ENCODE data around the gene NLRC3.

Gene NLRC3

DNA sequence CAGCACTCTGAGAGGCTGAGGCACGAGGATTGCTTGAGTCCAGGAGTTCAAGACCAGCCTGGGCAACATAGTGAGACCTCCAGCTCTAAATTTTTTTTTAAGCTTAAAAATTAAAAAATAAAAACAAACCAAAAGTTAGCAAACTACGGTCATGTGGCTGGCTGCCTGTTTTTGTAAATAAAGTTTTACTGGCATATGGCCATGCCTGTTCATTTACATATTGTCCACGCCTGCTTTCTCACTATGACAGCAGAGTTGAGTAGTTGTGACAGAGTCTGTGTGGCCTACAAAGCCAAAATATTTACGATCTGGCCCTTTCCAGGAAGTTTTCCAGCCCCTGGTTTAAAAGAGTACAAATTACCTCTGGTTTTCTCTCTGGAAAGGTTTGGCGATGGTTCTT, 30.9 kb upstream of the NLRC3 start:
- H3K27me3 ChIP-seq (replicated peaks; ENCODE audit: control insufficient read depth, insufficient read depth, low read length), result no peaks in the 10 kb centered on the region

DNA sequence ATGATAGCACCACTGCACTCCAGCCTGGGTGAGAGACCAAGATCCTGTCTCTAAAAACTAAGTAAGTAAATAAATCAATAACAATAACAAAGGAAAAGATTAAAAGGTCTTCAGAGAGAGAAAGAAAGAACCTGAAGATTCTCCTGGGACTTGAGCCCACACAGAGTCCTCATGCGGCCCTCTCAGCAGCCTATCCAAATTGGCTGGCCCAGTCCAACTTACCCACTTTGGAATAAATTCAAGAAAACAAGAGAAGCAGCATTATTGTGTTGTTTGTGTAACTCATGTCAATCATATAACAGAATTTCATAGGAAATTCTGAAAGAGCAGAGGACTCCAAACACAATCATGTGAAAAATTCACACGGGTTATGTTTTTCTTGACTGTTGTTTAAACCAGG, 30.4 kb upstream of the NLRC3 start:
- DNase-seq (ENCODE audit: low read depth), result no peak
- H3K9ac ChIP-seq (ENCODE audit: low read length), result no peak overlapping the region
- H3K4me3 ChIP-seq (ENCODE audit: low read length), result no peak overlapping the region
- H3K27me3 ChIP-seq (replicated peaks; ENCODE audit: control insufficient read depth, insufficient read depth, low read length), result no peaks in the 10 kb centered on the region
- H3K36me3 ChIP-seq (ENCODE audit: control insufficient read depth, insufficient read depth, low read length, severe bottlenecking), result peaks cover 14% of the 10 kb centered on the region
- H3K9me3 ChIP-seq (ENCODE audit: control insufficient read depth, low read length), result no peaks in the 10 kb centered on the region
- peaks cover 8% of the 10 kb centered on the region for H3K4me1 ChIP-seq (ENCODE audit: control insufficient read depth, insufficient read depth, low read length)

More for the DNA sequence above, 30.9 kb upstream of the NLRC3 start:
- Histone ChIP-seq H3K9ac (ENCODE audit: low read length) (no peak overlapping the region), H3K9me3 (ENCODE audit: control insufficient read depth, low read length) (no peaks in the 10 kb centered on the region), H3K36me3 (ENCODE audit: control insufficient read depth, insufficient read depth, low read length, severe bottlenecking) (peaks cover 12% of the 10 kb centered on the region), H3K4me3 (ENCODE audit: low read length) (no peak overlapping the region), H3K4me1 (ENCODE audit: control insufficient read depth, insufficient read depth, low read length) (peaks cover 11% of the 10 kb centered on the region)
- DNase-seq (ENCODE audit: low read depth), result no peak

DNA sequence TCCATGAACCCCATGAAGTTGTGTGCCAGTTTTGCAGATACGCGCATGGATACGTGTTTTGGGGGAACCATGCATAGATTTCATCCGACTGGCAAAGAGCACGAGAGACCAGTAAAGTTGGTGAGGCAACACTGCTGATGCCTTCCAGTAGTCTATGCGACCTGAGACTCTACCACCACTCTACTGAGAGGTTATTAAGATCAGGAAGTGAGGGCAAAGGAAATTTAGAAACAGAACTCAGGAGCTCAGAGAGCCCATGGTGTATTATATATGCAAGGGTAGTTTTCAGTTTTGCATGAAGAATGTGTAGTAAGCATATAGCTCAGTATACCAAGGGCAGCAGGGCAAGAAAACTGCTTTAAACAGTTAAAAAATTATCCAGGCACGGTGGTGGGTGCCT, 30.0 kb upstream of the NLRC3 start:
- H3K9ac ChIP-seq (ENCODE audit: low read length), result no peak overlapping the region
- H3K4me1 ChIP-seq (ENCODE audit: control insufficient read depth, insufficient read depth, low read length), result peaks cover 6% of the 10 kb centered on the region
- H3K36me3 ChIP-seq (ENCODE audit: control insufficient read depth, insufficient read depth, low read length, severe bottlenecking), result peaks cover 18% of the 10 kb centered on the region
- H3K4me3 ChIP-seq (ENCODE audit: low read length), result no peak overlapping the region
- no peaks in the 10 kb centered on the region for H3K27me3 ChIP-seq (replicated peaks; ENCODE audit: control insufficient read depth, insufficient read depth, low read length)
- DNase-seq (ENCODE audit: low read depth), result no peak
- no peaks in the 10 kb centered on the region for H3K9me3 ChIP-seq (ENCODE audit: control insufficient read depth, low read length)

DNA sequence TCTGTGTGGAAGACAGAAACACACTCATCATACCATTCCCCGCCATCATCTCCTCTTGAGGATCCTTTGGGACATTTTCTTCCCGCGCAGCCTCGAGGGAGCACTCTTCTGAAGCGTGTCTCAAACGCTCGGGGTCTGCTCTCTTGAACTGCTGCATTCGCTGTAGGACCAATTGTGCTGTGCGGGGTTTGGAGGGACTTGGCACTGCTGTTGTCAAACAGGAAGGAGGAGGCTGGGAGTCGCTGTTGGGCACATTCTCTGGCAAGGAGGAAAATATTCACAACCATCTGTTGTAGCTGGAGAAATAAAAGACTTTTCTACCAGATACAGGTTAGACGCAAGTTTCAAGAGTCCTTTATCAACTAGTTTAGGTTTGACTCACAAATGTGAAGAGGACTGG, 29.2 kb upstream of the NLRC3 start:
- Histone ChIP-seq H3K9ac (ENCODE audit: low read length) (no peak overlapping the region), H3K4me1 (ENCODE audit: control insufficient read depth, insufficient read depth, low read length) (peaks cover 6% of the 10 kb centered on the region), H3K9me3 (ENCODE audit: control insufficient read depth, low read length) (no peaks in the 10 kb centered on the region), H3K4me3 (ENCODE audit: low read length) (no peak overlapping the region), H3K36me3 (ENCODE audit: control insufficient read depth, insufficient read depth, low read length, severe bottlenecking) (peaks cover 23% of the 10 kb centered on the region), H3K27me3 (replicated peaks; ENCODE audit: control insufficient read depth, insufficient read depth, low read length) (no peaks in the 10 kb centered on the region)
- DNase-seq (ENCODE audit: low read depth), result no peak

DNA sequence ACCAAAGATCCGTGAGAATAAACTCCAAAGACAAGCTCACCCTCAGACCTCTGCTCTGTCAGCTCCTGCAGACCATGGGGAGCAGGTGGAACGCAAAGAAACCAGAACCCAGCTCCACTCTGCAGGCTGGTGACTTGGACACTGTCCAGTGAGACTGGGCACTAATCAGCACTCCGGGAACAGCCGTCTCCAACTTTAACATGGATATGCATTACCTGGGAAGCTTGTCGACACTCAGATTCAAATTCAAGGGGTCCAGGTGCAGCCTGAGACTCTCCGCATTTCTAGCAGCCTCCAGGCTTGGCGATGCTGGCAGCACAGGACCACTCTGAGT, 25.1 kb upstream of the NLRC3 start:
- Histone ChIP-seq H3K36me3 (ENCODE audit: control insufficient read depth, insufficient read depth, low read length, severe bottlenecking) (peaks cover 33% of the 10 kb centered on the region), H3K27me3 (replicated peaks; ENCODE audit: control insufficient read depth, insufficient read depth, low read length) (no peaks in the 10 kb centered on the region), H3K9me3 (ENCODE audit: control insufficient read depth, low read length) (peaks cover 5% of the 10 kb centered on the region), H3K9ac (ENCODE audit: low read length) (no peak overlapping the region), H3K4me1 (ENCODE audit: control insufficient read depth, insufficient read depth, low read length) (no peaks in the 10 kb centered on the region), H3K4me3 (ENCODE audit: low read length) (no peak overlapping the region)
- DNase-seq (ENCODE audit: low read depth), result no peak

DNA sequence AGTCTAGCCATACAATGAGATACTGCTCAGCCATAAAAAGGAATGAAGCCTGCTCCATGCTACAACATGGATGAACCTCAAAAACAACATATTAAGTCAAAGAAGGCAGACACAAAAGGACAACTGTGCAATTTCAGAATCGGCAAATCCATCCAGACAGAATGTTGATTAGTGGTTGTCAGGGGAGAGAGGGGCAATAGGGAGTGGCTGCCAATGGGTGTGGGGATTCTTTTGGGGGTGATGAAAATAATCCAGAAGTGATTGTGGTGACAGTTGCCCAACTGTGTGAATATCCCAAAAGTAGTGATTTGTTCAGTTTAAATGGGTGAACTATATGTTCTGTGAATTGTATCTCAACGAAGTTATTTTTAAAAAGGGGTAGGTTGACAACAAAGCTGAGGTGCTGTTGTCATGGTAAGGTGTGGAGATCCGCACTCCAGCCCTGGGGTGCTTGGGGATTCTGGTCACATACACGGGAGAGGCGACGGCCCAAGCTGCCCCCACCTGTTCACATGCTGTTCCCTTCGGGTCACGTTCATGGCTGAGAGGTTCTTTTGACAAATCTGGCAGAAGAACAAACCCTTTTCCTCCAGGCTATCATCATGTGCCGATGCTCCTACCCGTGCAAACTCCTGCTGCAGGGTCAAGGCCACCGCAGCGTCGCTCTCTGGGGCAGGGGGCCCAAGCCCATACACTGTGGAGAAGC, 24.6 kb upstream of the NLRC3 start:
- Histone ChIP-seq H3K36me3 (ENCODE audit: control insufficient read depth, insufficient read depth, low read length, severe bottlenecking) (peaks cover 33% of the 10 kb centered on the region), H3K9ac (ENCODE audit: low read length) (no peak overlapping the region), H3K27me3 (replicated peaks; ENCODE audit: control insufficient read depth, insufficient read depth, low read length) (no peaks in the 10 kb centered on the region), H3K4me3 (ENCODE audit: low read length) (no peak overlapping the region), H3K9me3 (ENCODE audit: control insufficient read depth, low read length) (peaks cover 5% of the 10 kb centered on the region), H3K4me1 (ENCODE audit: control insufficient read depth, insufficient read depth, low read length) (no peaks in the 10 kb centered on the region)
- DNase-seq (ENCODE audit: low read depth), result no peak

DNA sequence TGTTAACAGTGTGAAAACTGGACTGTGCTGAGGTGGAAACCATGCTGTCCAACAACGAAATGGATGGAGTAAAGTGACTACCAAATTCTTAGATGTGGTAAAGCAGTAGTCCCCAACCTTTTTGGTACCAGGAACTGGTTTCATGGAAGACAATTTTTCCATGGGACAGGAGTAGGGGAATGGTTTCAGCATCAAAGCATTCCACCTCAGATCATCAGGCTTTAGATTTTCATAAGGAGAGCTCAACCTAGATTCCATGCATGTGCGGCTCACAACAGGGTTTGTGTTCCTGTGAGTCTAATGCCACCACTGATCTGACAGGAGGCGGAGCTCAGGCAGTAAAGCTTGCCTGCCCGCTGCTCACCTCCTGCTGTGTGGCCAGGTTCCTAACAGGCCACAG, 22.7 kb upstream of the NLRC3 start:
- Histone ChIP-seq H3K9ac (ENCODE audit: low read length) (no peak overlapping the region), H3K36me3 (ENCODE audit: control insufficient read depth, insufficient read depth, low read length, severe bottlenecking) (peaks cover 31% of the 10 kb centered on the region), H3K4me1 (ENCODE audit: control insufficient read depth, insufficient read depth, low read length) (no peaks in the 10 kb centered on the region), H3K4me3 (ENCODE audit: low read length) (no peak overlapping the region), H3K27me3 (replicated peaks; ENCODE audit: control insufficient read depth, insufficient read depth, low read length) (no peaks in the 10 kb centered on the region), H3K9me3 (ENCODE audit: control insufficient read depth, low read length) (peaks cover 5% of the 10 kb centered on the region)
- DNase-seq (ENCODE audit: low read depth), result no peak

DNA sequence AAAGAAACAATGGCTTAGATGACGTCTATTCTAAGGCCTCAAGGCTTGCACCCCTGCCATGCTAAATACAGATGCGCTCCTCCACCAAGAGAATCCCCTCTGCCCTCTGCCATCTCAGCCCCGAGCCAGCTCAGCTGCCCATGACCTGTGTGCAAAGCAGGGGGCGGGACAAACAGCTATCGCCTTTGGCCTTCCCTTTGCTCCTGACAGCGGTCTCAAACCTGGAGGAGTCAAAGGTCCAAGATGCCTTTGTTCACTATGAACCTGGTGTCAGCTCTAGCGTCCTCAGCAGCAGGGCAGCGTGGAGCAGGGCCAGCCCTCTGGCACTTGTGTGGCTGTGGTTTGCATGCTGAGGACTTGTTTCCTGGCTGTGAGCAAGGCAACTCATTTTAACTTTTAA, 21.9 kb upstream of the NLRC3 start:
- no peak for DNase-seq (ENCODE audit: low read depth)
- H3K9me3 ChIP-seq (ENCODE audit: control insufficient read depth, low read length), result peaks cover 5% of the 10 kb centered on the region
- H3K36me3 ChIP-seq (ENCODE audit: control insufficient read depth, insufficient read depth, low read length, severe bottlenecking), result peaks cover 31% of the 10 kb centered on the region
- no peaks in the 10 kb centered on the region for H3K4me1 ChIP-seq (ENCODE audit: control insufficient read depth, insufficient read depth, low read length)
- no peak overlapping the region for H3K4me3 ChIP-seq (ENCODE audit: low read length)
- no peak overlapping the region for H3K9ac ChIP-seq (ENCODE audit: low read length)
- no peaks in the 10 kb centered on the region for H3K27me3 ChIP-seq (replicated peaks; ENCODE audit: control insufficient read depth, insufficient read depth, low read length)

DNA sequence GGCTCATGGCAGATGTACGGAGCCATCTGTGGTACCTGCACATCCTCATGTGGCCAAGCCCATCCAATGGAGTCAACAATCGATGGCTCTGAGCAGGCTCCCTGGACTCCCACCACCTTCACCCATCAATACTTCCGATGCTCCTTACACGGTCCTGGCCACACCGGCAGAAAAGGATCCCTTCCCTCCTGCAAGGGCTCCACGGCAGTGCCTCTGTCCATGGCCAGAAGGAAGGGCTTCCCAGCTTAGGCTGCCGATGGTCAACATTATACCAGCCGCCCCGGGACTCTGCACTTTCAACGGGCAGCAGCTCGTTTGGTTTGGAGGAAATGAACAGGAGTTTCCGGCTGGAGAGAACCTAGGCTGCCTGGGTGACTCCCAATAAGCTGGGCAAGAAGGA, 21.0 kb upstream of the NLRC3 start:
- DNase-seq (ENCODE audit: low read depth), result no peak
- Histone ChIP-seq H3K9me3 (ENCODE audit: control insufficient read depth, low read length) (peaks cover 5% of the 10 kb centered on the region), H3K9ac (ENCODE audit: low read length) (no peak overlapping the region), H3K36me3 (ENCODE audit: control insufficient read depth, insufficient read depth, low read length, severe bottlenecking) (peaks cover 28% of the 10 kb centered on the region), H3K4me3 (ENCODE audit: low read length) (no peak overlapping the region), H3K4me1 (ENCODE audit: control insufficient read depth, insufficient read depth, low read length) (no peaks in the 10 kb centered on the region), H3K27me3 (replicated peaks; ENCODE audit: control insufficient read depth, insufficient read depth, low read length) (no peaks in the 10 kb centered on the region)

DNA sequence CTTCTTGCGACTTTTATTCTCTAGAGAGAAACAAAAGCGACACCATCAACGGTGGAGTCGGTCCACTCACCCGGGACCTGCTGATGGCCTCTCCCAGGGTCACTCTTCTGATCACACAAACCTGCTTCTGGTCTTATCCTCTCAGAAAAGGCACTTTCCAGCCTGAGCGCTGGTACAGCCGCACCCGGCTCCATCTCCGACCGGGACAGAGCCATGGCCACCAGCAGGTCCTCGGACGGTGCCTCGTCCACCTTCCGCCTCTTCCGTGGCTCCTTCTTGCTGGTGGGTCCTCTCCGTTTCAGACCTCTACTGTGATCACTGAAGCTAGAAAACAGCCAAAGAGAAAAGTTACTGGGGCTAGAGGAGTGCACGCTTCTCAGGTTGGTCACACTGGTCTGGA, 20.5 kb upstream of the NLRC3 start:
- Histone ChIP-seq H3K4me1 (ENCODE audit: control insufficient read depth, insufficient read depth, low read length) (no peaks in the 10 kb centered on the region), H3K9ac (ENCODE audit: low read length) (no peak overlapping the region), H3K4me3 (ENCODE audit: low read length) (no peak overlapping the region), H3K27me3 (replicated peaks; ENCODE audit: control insufficient read depth, insufficient read depth, low read length) (no peaks in the 10 kb centered on the region), H3K9me3 (ENCODE audit: control insufficient read depth, low read length) (peaks cover 5% of the 10 kb centered on the region), H3K36me3 (ENCODE audit: control insufficient read depth, insufficient read depth, low read length, severe bottlenecking) (peaks cover 25% of the 10 kb centered on the region)
- DNase-seq (ENCODE audit: low read depth), result no peak

DNA sequence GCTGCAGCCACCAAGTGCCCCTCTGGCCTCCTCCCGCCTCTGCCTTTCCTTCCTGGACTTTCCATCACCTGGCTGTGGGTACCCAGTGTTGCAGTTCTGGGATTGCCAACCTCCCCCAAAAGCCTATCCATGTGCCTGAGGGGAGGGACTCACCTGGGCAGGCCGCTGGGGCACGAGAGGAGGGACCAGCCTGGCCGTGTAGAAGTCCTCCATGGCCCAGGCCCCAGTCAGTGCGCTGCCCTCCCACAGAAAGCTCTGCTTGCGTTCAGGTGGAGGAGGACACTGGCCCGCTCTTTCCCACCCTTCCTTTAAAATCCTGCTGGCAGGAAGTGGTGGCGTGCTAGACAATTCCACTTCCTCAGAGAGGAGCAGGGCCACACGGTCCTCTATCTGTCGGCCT, 20.0 kb upstream of the NLRC3 start:
- H3K27me3 ChIP-seq (replicated peaks; ENCODE audit: control insufficient read depth, insufficient read depth, low read length), result no peaks in the 10 kb centered on the region
- H3K4me3 ChIP-seq (ENCODE audit: low read length), result no peak overlapping the region
- peaks cover 24% of the 10 kb centered on the region for H3K36me3 ChIP-seq (ENCODE audit: control insufficient read depth, insufficient read depth, low read length, severe bottlenecking)
- H3K9ac ChIP-seq (ENCODE audit: low read length), result no peak overlapping the region
- peaks cover 5% of the 10 kb centered on the region for H3K9me3 ChIP-seq (ENCODE audit: control insufficient read depth, low read length)
- no peak for DNase-seq (ENCODE audit: low read depth)
- H3K4me1 ChIP-seq (ENCODE audit: control insufficient read depth, insufficient read depth, low read length), result no peaks in the 10 kb centered on the region

Measured in adipocyte (in vitro differentiated cells).